Measurements from ENCODE around the gene CPLANE1. TPM values are rescaled to one million over a fixed set of nuclear protein-coding genes. Genes with fewer than 3 reads are reported as not detected.
A peak's percentile ranks its signal among the peaks of the same experiment; 100 is the strongest.
"Not testable (repeated sequence)": the region's sequence is repeated elsewhere in the genome, so short reads cannot be mapped to it uniquely, and the experiment has no call there.

Gene CPLANE1
- total RNA-seq, 2 experiments from 2014 or later, result 6.2 to 7.4 TPM

DNA sequence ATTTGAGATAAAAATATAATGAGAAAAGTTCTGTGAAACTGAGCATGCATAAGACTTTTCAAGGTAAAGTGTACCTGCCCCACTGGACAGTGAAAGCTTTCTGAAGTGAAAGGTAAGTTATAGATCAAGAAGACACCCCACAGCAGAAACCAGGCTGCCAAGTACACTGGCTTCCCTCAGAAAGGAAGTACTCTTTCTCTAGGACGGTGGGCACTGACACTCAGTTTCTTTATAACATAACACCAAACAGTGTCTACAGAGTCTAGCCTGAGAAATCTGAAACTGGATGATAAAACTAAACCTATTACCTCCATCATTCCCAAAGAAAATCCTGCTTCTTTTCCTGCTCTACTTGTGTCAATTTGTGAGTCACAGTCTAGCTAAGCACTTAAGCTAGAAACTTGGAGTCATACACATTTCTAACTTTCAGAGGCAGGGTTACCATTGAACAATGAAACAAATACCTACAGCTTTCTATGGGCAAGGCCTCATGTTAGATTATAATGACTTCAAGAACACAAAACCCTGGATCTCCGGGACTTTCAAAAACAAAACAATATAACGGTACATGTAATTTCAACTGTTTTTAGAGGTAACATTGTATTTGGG lies 136.7 kb downstream of the CPLANE1 start:
- H3K27ac Mint-ChIP-seq, result peak overlapping the region; percentile 4
- DNase-seq, result no peak

DNA sequence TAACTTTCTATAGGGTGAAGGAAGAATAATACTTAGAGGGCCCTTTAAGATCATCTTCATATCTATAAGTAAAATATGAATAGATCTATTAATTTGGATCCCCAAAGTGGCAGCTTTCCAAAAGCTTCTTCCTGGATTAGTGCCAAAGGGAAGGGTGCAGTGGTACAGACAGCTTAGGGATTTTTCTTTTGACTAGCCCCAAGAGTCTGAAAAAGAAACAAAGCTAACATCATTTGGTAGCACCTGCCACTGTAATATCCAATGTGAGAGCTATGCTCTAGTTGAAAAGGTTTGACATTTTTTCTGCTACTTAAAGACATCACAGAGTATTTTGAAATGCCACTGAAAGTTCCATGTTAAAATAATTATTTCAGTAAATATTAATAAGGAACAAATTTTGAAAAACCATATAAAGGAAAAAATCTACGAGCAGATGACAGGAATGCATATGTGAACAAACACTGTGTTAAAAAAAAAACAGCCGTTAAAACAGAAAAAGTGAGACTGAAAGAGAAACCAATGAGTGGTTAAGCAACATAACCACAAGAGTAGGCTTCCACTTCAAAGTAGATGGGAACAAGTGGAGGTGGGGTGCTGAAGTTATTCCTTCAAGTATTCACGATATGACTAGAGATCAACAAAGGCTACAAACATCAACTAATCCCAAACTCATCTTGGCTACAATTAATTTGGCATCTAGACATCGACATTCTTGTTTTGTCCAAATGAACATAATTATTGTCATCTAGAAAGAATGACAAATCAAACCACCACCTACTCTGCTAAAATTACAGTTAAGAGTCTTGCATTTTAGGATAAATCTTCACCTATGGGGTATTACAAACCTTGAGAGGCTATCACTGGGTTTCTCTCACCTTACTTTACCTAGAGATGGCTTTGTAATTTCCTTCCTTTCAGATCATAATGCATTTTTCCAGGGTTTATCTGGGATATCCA lies 137.5 kb downstream of the CPLANE1 start:
- H3K4me1 Mint-ChIP-seq, result peaks cover 35% of the 10 kb centered on the region
- H3K27me3 Mint-ChIP-seq, result peaks cover 11% of the 10 kb centered on the region
- ChIA-PET POLR2A (interaction anchor here (0.7 kb wide), 1 partner anchor 36 kb away, joined by 3 read pairs; no protein-coding TSS in a partner anchor), CTCF (no interaction called here)
- ATAC-seq (peak; percentile 75), DNase-seq (peak; percentile 23)
- peaks cover 34% of the 10 kb centered on the region for H3K36me3 Mint-ChIP-seq (ENCODE audit: low read depth)
- peak overlapping the region; percentile 65 for H3K27ac Mint-ChIP-seq
- H3K9me3 Mint-ChIP-seq (ENCODE audit: low read depth), result peaks cover 8% of the 10 kb centered on the region
- intact Hi-C loops (cut with DNase I, micrococcal nuclease), result loop anchor here (1.0 to 10.0 kb wide), 7 partner anchors 86 to 869 kb away; partner anchors contain the start of genes NADK2 (in 1 of the 2) and NIPBL (in 1 of the 2)
- H3K4me3 Mint-ChIP-seq, result peak overlapping the region; percentile 24

More for the DNA sequence above, 136.7 kb downstream of the CPLANE1 start:
- intact Hi-C loops (cut with DNase I, micrococcal nuclease), result loop anchor here (1.0 to 10.0 kb wide), 6 partner anchors 85 to 870 kb away; partner anchors contain the start of genes NADK2 (in 1 of the 2) and NIPBL (in 1 of the 2)
- H3K36me3 Mint-ChIP-seq (ENCODE audit: low read depth), result peaks cover 34% of the 10 kb centered on the region
- peaks cover 11% of the 10 kb centered on the region for H3K27me3 Mint-ChIP-seq
- H3K9me3 Mint-ChIP-seq (ENCODE audit: low read depth), result peaks cover 8% of the 10 kb centered on the region
- H3K4me3 Mint-ChIP-seq, result peak overlapping the region; percentile 24
- peaks cover 35% of the 10 kb centered on the region for H3K4me1 Mint-ChIP-seq
- POLR2A ChIA-PET, result interaction anchor here (0.7 kb wide), 1 partner anchor 37 kb away, joined by 3 read pairs; no protein-coding TSS in a partner anchor
- peak; percentile 45 for ATAC-seq
- CTCF ChIA-PET, result interaction anchor here (0.7 kb wide), 1 partner anchor 163 kb away, joined by 3 read pairs; no protein-coding TSS in a partner anchor

DNA sequence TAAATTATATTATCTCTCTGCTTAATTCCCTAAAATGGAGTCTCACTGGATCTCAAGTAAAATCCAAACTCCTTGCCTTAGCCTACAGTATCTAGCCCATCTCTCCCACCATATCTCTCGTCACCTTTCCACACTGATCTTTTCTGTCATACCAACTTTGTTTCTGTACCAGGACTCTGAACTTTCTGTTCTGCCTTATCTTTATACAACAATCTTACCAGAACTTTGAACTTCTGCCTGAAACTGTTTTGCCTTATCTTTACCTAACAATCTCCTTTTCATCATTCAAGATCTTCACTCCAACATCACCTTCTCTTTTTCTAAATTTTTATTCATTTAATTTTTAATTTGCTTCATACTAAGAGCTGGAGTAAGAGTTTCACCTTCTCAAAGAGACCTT lies 139.0 kb downstream of the CPLANE1 start:
- ATAC-seq, result no peak
- Mint-ChIP-seq H3K9me3 (ENCODE audit: low read depth) (peaks cover 8% of the 10 kb centered on the region), H3K27me3 (peaks cover 11% of the 10 kb centered on the region), H3K36me3 (ENCODE audit: low read depth) (peaks cover 30% of the 10 kb centered on the region), H3K27ac (peak overlapping the region; percentile 56), H3K4me3 (no peak overlapping the region), H3K4me1 (peaks cover 35% of the 10 kb centered on the region)
- DNase-seq, result no peak
- intact Hi-C loops (cut with DNase I, micrococcal nuclease), result loop anchor here (5.0 to 10.0 kb wide), 5 partner anchors 87 to 868 kb away; partner anchors contain the start of genes NADK2 (in 1 of the 2) and NIPBL (in 1 of the 2)
- ChIA-PET POLR2A (no interaction called here), CTCF (no interaction called here)

DNA sequence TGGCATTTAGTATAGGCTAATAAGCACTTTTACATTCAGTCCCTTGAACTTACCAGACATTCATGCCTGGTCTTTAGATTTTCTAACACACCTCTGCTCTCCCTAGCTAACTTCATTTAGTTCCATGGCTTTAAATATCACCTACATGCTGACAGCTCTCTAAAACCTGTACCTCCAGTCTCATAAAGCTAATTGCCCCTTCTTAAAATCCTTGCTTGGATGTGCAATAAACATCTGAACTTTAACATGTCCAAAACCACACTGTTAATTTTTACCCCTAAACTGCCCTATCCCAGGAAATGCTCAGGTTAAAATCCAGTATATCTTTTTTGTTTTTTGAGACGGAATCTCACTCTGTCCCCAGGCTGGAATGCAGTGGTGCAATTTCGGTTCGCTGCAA lies 139.8 kb downstream of the CPLANE1 start:
- Mint-ChIP-seq H3K9me3 (ENCODE audit: low read depth) (peaks cover 8% of the 10 kb centered on the region), H3K27me3 (peaks cover 11% of the 10 kb centered on the region), H3K36me3 (ENCODE audit: low read depth) (peaks cover 28% of the 10 kb centered on the region), H3K27ac (no peak overlapping the region), H3K4me1 (peaks cover 35% of the 10 kb centered on the region), H3K4me3 (no peak overlapping the region)
- ATAC-seq (no peak), DNase-seq (no peak)
- ChIA-PET CTCF (no interaction called here), POLR2A (no interaction called here)
- intact Hi-C loops (cut with DNase I, micrococcal nuclease), result no loop called here

DNA sequence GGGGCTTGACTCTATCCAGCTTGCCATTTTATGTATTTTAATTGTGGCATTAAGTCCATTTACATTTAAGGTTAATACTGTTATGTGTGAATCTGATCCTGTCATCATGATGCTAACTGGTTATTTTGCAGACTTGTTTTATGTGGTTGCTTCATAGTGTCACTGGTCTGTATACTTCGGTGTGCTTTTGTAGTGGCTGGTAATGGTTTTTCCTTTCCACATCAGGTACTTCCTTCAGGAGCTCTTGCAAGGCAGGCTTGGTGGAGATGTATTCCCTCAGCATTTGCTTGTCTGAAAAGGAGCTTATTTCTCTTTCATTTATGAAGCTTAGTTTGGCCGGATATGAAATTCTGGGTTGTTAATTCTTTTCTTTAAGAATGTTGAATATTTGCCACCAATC lies 145.9 kb downstream of the CPLANE1 start:
- Mint-ChIP-seq H3K4me1 (peaks cover 5% of the 10 kb centered on the region), H3K27ac (no peak overlapping the region), H3K27me3 (no peaks in the 10 kb centered on the region), H3K9me3 (ENCODE audit: low read depth) (peaks cover 40% of the 10 kb centered on the region), H3K4me3 (no peak overlapping the region), H3K36me3 (ENCODE audit: low read depth) (peaks cover 24% of the 10 kb centered on the region)
- ChIA-PET POLR2A (no interaction called here), CTCF (no interaction called here)
- intact Hi-C loops (cut with DNase I, micrococcal nuclease), result no loop called here
- DNase-seq, result no peak
- ATAC-seq, result no peak

DNA sequence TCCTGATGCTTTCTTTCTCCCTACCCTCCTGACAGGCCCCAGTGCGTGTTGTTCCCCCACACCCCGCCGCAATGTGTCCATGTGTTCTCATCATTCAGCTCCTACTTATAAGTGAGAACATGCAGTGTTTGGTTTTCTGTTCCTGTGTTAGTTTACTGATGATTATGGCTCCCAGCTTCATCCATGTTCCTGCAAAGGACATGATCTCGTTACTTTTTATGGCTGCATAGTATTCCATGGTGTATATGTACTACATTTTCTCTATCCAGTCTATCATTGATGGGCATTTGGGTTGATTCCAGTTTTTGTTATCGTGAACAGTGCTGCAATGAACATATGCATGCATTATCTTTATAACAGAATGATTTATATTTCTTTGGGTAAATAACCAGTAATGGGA lies 149.9 kb downstream of the CPLANE1 start:
- H3K4me3 Mint-ChIP-seq; H3K4me1 Mint-ChIP-seq; DNase-seq; H3K27me3 Mint-ChIP-seq; CTCF ChIA-PET; POLR2A ChIA-PET; H3K27ac Mint-ChIP-seq; intact Hi-C loops (cut with DNase I, micrococcal nuclease); ATAC-seq: not testable (repeated sequence)
- peaks cover 55% of the 10 kb centered on the region for H3K9me3 Mint-ChIP-seq (ENCODE audit: low read depth)
- H3K36me3 Mint-ChIP-seq (ENCODE audit: low read depth), result peaks cover 31% of the 10 kb centered on the region

DNA sequence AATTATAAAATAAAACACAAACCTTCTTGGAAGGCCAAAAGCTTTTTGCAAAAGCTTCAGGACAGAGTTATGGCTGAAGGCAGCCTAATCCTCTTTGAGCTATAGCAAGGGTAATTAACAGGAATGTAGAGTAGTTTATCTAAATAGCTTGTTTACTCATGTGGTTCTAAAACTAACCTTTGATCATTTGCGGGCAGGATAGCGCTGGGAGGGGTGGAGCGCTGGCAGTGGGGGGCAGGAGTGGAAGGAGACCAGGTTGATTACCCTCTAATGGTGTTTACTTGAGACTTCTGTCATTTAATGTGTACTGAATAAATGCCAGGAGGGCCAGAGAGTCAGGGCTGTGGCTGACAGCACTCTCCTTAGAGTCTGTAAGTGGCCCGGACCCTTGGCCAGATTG lies 155.4 kb downstream of the CPLANE1 start:
- H3K9me3 Mint-ChIP-seq (ENCODE audit: low read depth), result peaks cover 19% of the 10 kb centered on the region
- DNase-seq; CTCF ChIA-PET; H3K4me3 Mint-ChIP-seq; ATAC-seq; H3K27ac Mint-ChIP-seq; intact Hi-C loops (cut with DNase I, micrococcal nuclease); H3K27me3 Mint-ChIP-seq; H3K4me1 Mint-ChIP-seq; POLR2A ChIA-PET: not testable (repeated sequence)
- H3K36me3 Mint-ChIP-seq (ENCODE audit: low read depth), result peaks cover 20% of the 10 kb centered on the region

DNA sequence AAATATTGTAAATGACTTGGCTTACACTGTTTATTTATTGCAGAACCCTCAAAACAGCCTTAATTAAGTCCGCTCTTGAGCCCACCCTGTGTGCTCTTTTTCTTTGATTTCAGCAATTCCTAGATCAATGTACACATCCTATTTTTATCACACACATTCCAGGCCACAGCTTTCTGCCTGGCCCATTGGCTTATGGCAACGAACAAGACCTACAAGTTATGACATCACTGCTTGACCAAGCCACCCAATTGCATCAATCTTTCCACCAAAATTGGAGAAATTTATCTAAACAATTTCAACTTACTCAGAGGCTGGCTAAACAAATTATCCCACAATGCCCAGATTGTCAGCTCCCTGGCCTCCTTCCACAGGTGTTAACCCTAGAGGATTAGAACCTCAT lies 158.4 kb downstream of the CPLANE1 start:
- H3K9me3 Mint-ChIP-seq (ENCODE audit: low read depth), result no peaks in the 10 kb centered on the region
- CTCF ChIA-PET, result interaction anchor here (0.6 kb wide), 1 partner anchor 15 kb away, joined by 5 read pairs; no protein-coding TSS in a partner anchor
- intact Hi-C loops (cut with DNase I, micrococcal nuclease), result no loop called here
- no peaks in the 10 kb centered on the region for H3K4me1 Mint-ChIP-seq
- H3K4me3 Mint-ChIP-seq, result no peak overlapping the region
- peaks cover 15% of the 10 kb centered on the region for H3K36me3 Mint-ChIP-seq (ENCODE audit: low read depth)
- H3K27me3 Mint-ChIP-seq, result no peaks in the 10 kb centered on the region
- DNase-seq (no peak), ATAC-seq (no peak)
- no peak overlapping the region for H3K27ac Mint-ChIP-seq
- POLR2A ChIA-PET, result no interaction called here

DNA sequence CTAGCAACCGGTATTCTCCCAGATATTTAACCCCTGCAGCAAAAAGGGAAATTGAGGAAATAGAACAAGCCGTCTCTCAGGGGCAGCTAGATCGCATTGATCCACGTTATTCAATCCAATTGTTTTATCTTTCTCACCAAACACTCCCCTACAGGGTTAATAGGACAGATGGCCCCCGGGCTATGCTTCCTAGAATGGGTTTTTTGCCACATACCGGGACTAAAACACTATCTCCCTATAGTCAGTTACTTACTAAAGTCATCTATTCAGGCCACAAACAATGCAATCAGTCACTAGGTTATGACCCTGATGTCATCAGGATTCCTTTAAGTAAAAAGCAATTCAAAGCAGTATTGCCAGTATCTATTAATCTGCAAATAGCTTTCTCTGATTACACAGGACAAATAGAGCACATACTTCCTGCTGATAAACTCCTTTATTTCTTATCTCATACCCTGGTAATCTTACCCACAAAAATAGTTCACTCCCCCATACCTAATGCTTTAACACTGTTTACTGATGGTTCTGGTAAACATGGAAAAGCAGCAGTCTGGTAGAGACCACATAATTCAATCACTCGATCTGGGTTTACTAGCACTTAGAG lies 159.0 kb downstream of the CPLANE1 start:
- Mint-ChIP-seq H3K36me3 (ENCODE audit: low read depth) (peaks cover 15% of the 10 kb centered on the region), H3K4me1 (no peaks in the 10 kb centered on the region), H3K27ac (no peak overlapping the region), H3K9me3 (ENCODE audit: low read depth) (no peaks in the 10 kb centered on the region), H3K4me3 (no peak overlapping the region), H3K27me3 (no peaks in the 10 kb centered on the region)
- POLR2A ChIA-PET, result no interaction called here
- DNase-seq (no peak), ATAC-seq (no peak)
- intact Hi-C loops (cut with DNase I, micrococcal nuclease), result no loop called here
- CTCF ChIA-PET, result interaction anchor here (0.6 kb wide), 2 partner anchors 16 to 281 kb away, joined by 3 to 5 read pairs; partner anchors contain the start of gene NUP155

DNA sequence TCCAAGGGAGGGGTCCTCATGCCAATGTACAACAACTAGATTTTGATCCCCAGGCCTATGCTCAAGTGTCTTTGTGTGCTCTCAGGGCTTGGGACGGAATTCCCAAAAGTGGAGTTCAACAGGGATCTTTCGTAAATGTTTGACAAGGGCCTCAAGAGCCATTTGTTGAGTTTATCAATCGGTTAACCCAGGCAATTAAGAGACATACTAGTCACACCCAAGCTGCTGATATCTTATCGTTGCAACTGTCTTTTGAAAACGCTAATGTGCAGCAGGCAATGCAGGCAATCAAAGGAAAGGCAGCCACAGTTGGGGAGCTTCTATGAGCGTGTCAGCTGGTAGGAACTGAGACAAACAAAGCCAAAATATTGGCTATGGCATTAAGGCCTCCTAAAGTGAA lies 161.2 kb downstream of the CPLANE1 start:
- ChIA-PET POLR2A (no interaction called here), CTCF (no interaction called here)
- Mint-ChIP-seq H3K36me3 (ENCODE audit: low read depth) (peaks cover 12% of the 10 kb centered on the region), H3K4me3 (no peak overlapping the region), H3K4me1 (no peaks in the 10 kb centered on the region), H3K27me3 (no peaks in the 10 kb centered on the region), H3K27ac (no peak overlapping the region), H3K9me3 (ENCODE audit: low read depth) (no peaks in the 10 kb centered on the region)
- no peak for ATAC-seq
- intact Hi-C loops (cut with DNase I, micrococcal nuclease), result no loop called here
- DNase-seq, result no peak

DNA sequence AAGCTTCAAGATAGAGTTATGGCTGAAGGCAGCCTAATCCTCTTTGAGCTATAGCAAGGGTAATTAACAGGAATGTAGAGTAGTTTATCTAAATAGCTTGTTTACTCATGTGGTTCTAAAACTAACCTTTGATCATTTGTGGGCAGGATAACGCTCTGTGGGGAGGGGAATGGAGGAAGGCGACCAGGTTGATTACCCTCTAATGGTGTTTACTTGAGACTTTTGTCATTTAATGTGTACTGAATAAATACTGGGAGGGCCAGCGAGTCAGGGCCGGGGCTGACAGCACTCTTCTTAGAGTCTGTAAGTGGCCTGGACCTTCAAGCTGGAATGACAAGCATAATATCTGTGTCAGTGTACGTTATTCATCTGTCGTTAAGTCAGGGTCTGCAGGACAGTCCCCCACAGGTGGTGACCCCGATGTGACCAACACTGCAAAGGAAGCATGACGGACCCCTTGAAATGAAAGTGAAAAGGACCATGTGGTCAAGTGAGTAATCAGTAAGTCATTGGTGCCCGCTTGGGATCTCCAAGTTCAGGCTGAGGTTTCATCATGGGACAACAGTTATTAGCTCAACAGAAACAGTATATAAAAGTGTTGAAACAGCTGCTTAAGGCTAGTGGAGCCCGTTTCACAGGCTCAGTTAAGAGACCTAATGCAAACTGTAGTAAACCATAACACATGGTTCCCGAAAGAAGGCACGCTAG lies 162.6 kb downstream of the CPLANE1 start:
- POLR2A ChIA-PET, result no interaction called here
- CTCF ChIA-PET, result no interaction called here
- no peak overlapping the region for H3K4me3 Mint-ChIP-seq
- H3K27me3 Mint-ChIP-seq, result no peaks in the 10 kb centered on the region
- ATAC-seq, result no peak
- intact Hi-C loops (cut with DNase I, micrococcal nuclease), result no loop called here
- no peak for DNase-seq
- no peak overlapping the region for H3K27ac Mint-ChIP-seq
- no peaks in the 10 kb centered on the region for H3K4me1 Mint-ChIP-seq
- peaks cover 14% of the 10 kb centered on the region for H3K36me3 Mint-ChIP-seq (ENCODE audit: low read depth)
- H3K9me3 Mint-ChIP-seq (ENCODE audit: low read depth), result no peaks in the 10 kb centered on the region
